KMS-11 (cell line): ENCODE results near the gene UBQLN1.
"Not testable (repeated sequence)": the region's sequence is repeated elsewhere in the genome, so short reads cannot be mapped to it uniquely, and the experiment has no call there.

ENCODE experiments used
- H2AFZ ChIP-seq: fragments of 200-600 bp; sonication (generic); 2 replicates; pipeline ENCODE4 v1.6.1; 2016; ENCODE audit warnings: antibody characterized with exemption, mixed run types, low read depth
- H3K27ac ChIP-seq: fragments of 200-600 bp; sonication (generic); 2 replicates; pipeline ENCODE4 v1.6.1; 2016; ENCODE audit warnings: mild to moderate bottlenecking, mixed run types
- H3K27me3 ChIP-seq: fragments of 200-600 bp; sonication (generic); 2 replicates; pipeline ENCODE4 v1.6.1; 2017; ENCODE audit warnings: mild to moderate bottlenecking, low read depth, mixed run types, moderate library complexity; ENCODE audit not compliant: insufficient read depth
- H3K36me3 ChIP-seq: fragments of 200-600 bp; sonication (generic); 2 replicates; pipeline ENCODE4 v1.6.1; 2017; ENCODE audit warnings: mild to moderate bottlenecking, mixed run types; ENCODE audit not compliant: insufficient read depth
- H3K4me1 ChIP-seq: fragments of 200-600 bp; sonication (generic); 2 replicates; pipeline ENCODE4 v1.6.1; 2016; ENCODE audit warnings: mild to moderate bottlenecking, low read depth, mixed run types; ENCODE audit not compliant: poor library complexity, severe bottlenecking
- H3K4me2 ChIP-seq: fragments of 200-600 bp; sonication (generic); 2 replicates; pipeline ENCODE4 v1.7.0; 2016; ENCODE audit warnings: mild to moderate bottlenecking, mixed run types
- H3K4me3 ChIP-seq: fragments of 200-600 bp; sonication (generic); IDR thresholded peaks from 2 replicates; pipeline ENCODE4 v1.6.1; 2017; ENCODE audit warnings: low read depth, low read length, mixed read lengths; ENCODE audit not compliant: insufficient read depth
- H3K79me2 ChIP-seq: fragments of 200-600 bp; sonication (generic); 2 replicates; pipeline ENCODE4 v1.6.1; 2016; ENCODE audit warnings: low read depth, mixed run types; ENCODE audit not compliant: insufficient read depth
- H3K9ac ChIP-seq: fragments of 200-600 bp; sonication (generic); 2 replicates; pipeline ENCODE4 v1.6.1; 2016; ENCODE audit warnings: mild to moderate bottlenecking, mixed run types
- H4K20me1 ChIP-seq: fragments of 200-600 bp; sonication (generic); 2 replicates; pipeline ENCODE4 v1.6.1; 2016; ENCODE audit warnings: mild to moderate bottlenecking, mixed run types; ENCODE audit not compliant: insufficient read depth
- CTCF ChIP-seq: fragments of 200-600 bp; sonication (generic); conservative IDR thresholded peaks from 2 replicates; pipeline ENCODE4 v1.6.1; 2017; ENCODE audit warnings: low read depth, mild to moderate bottlenecking, antibody characterized with exemption, low read length, moderate library complexity, mixed read lengths

The UBQLN1 gene

GRCh38 chr9:83733739-83734138 is 26.0 kb upstream of the UBQLN1 start:
- Histone ChIP-seq H2AFZ (no peak overlapping the region), H3K4me1 (no peaks in the 10 kb centered on the region), H3K9ac (no peak overlapping the region), H3K4me3 (no peak overlapping the region), H3K27ac (no peak overlapping the region), H3K27me3 (no peaks in the 10 kb centered on the region), H3K4me2 (no peak overlapping the region), H3K79me2 (no peaks in the 10 kb centered on the region), H3K36me3 (no peaks in the 10 kb centered on the region), H4K20me1 (no peaks in the 10 kb centered on the region)
- no peak for TF ChIP-seq CTCF

GRCh38 chr9:83728591-83729368 is 21.0 kb upstream of the UBQLN1 start:
- H3K9ac ChIP-seq, H3K4me3 ChIP-seq, H2AFZ ChIP-seq, H3K36me3 ChIP-seq, H3K27ac ChIP-seq, H3K27me3 ChIP-seq, H4K20me1 ChIP-seq, H3K79me2 ChIP-seq, H3K4me2 ChIP-seq, H3K4me1 ChIP-seq: not testable (repeated sequence)

- no peak for TF ChIP-seq CTCF
- Histone ChIP-seq H3K36me3 (no peaks in the 10 kb centered on the region), H3K4me3 (no peak overlapping the region), H3K9ac (no peak overlapping the region), H3K4me2 (no peak overlapping the region), H4K20me1 (no peaks in the 10 kb centered on the region), H3K4me1 (peaks cover 11% of the 10 kb centered on the region), H3K27ac (no peak overlapping the region), H2AFZ (no peak overlapping the region), H3K27me3 (no peaks in the 10 kb centered on the region), H3K79me2 (no peaks in the 10 kb centered on the region)
These were observed 16.7 kb upstream of the UBQLN1 start for GRCh38 chr9:83724436-83724835.

- H3K27me3 ChIP-seq, result no peaks in the 10 kb centered on the region
- H4K20me1 ChIP-seq, result no peaks in the 10 kb centered on the region
- no peak overlapping the region for H3K9ac ChIP-seq
- TF ChIP-seq CTCF, result no peak
- no peaks in the 10 kb centered on the region for H3K79me2 ChIP-seq
- no peak overlapping the region for H3K4me3 ChIP-seq
- peaks cover 11% of the 10 kb centered on the region for H3K4me1 ChIP-seq
- H3K36me3 ChIP-seq, result no peaks in the 10 kb centered on the region
- H3K4me2 ChIP-seq, result no peak overlapping the region
- H2AFZ ChIP-seq, result no peak overlapping the region
- H3K27ac ChIP-seq, result no peak overlapping the region
These were observed 15.2 kb upstream of the UBQLN1 start for GRCh38 chr9:83722726-83723495.

GRCh38 chr9:83721509-83721908 is 13.8 kb upstream of the UBQLN1 start:
- H3K27me3 ChIP-seq, result no peaks in the 10 kb centered on the region
- H3K27ac ChIP-seq, result no peak overlapping the region
- H3K4me2 ChIP-seq, result no peak overlapping the region
- H3K79me2 ChIP-seq, result no peaks in the 10 kb centered on the region
- no peak for TF ChIP-seq CTCF
- no peak overlapping the region for H2AFZ ChIP-seq
- H3K4me3 ChIP-seq, result no peak overlapping the region
- no peaks in the 10 kb centered on the region for H4K20me1 ChIP-seq
- no peaks in the 10 kb centered on the region for H3K36me3 ChIP-seq
- no peak overlapping the region for H3K9ac ChIP-seq
- H3K4me1 ChIP-seq, result peaks cover 11% of the 10 kb centered on the region
